ENCODE measurements around the gene PKD2L2. TPM values are rescaled to one million over a fixed set of nuclear protein-coding genes. Genes with fewer than 3 reads are reported as not detected.

Gene PKD2L2
- total and polyA plus RNA-seq, 9 of the 15 experiments (the other 6 are each of a cell fraction or from before 2014, with no cell fraction given) = 0.08 to 0.25 (median 0.11) TPM; not detected in 5

DNA sequence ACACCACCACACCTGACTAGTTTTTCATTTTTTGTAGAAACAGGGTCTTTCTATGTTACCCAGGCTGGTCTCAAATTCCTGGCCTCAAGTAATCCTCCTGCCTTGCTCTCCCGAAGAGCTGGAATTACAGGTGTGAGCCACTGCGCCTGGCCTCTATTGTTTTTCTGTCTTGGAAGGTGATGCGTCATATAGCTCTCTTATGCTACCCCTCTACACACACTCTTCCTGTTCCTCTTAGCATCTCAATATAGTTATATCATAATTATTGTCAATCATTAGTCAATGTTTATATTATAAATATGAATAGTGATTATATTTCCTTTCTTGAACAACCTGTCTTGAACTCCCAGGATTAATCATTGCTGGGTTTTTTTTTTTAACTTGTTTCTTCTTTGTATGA is 7.3 kb downstream of the PKD2L2 start:
- H2AFZ ChIP-seq (ENCODE audit: low read depth, low read length) = peak overlapping the region; percentile 19; the same call in 1 of the 2 replicates
- no TSS peak for BruUV-seq (replicated peaks)
- TF ChIP-seq, protein P1, sequence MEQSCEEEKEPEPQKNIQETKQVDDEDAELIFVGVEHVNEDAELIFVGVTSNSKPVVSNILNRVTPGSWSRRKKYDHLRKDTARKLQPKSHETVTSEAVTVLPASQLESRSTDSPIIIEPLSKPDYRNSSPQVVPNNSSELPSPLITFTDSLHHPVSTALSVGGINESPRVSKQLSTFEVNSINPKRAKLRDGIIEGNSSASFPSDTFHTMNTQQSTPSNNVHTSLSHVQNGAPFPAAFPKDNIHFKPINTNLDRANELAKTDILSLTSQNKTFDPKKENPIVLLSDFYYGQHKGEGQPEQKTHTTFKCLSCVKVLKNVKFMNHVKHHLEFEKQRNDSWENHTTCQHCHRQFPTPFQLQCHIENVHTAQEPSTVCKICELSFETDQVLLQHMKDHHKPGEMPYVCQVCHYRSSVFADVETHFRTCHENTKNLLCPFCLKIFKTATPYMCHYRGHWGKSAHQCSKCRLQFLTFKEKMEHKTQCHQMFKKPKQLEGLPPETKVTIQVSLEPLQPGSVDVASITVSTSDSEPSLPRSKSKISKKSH (CRISPR knock-in tag; IDR thresholded peaks at IDR 0.05) = no peak
- TF ChIP-seq DPF2 (IDR thresholded peaks at IDR 0.05) (no peak), ZNF274 (IDR thresholded peaks at IDR 0.05; ENCODE audit: borderline replicate concordance, low read depth, low read length) (no peak), RBM22 (IDR thresholded peaks at IDR 0.05; ENCODE audit: low read depth, low read length, poor library complexity, severe bottlenecking) (no peak), PML (IDR thresholded peaks at IDR 0.05; ENCODE audit: low read length) (no peak), JUNB (CRISPR knock-in tag; conservative IDR thresholded peaks at IDR 0.05) (no peak), FOS (IDR thresholded peaks at IDR 0.05; ENCODE audit: extremely low read depth, insufficient read length) (no peak), ARID3B (CRISPR knock-in tag; IDR thresholded peaks at IDR 0.05; ENCODE audit: borderline replicate concordance) (no peak), TAL1 (IDR thresholded peaks at IDR 0.05) (no peak), NCOA6 (IDR thresholded peaks at IDR 0.05) (no peak), SMARCE1 (IDR thresholded peaks at IDR 0.05) (no peak), ZBTB7A (IDR thresholded peaks at IDR 0.05; ENCODE audit: borderline replicate concordance, control insufficient read depth, low read depth, low read length) (no peak), NR3C1 (CRISPR knock-in tag; IDR thresholded peaks at IDR 0.05) (no peak), POLR3G (IDR thresholded peaks at IDR 0.05; ENCODE audit: extremely low read depth, insufficient read length, insufficient replicate concordance) (no peak), BCOR (IDR thresholded peaks at IDR 0.05) (no peak)
- TF ChIP-seq, protein P2, sequence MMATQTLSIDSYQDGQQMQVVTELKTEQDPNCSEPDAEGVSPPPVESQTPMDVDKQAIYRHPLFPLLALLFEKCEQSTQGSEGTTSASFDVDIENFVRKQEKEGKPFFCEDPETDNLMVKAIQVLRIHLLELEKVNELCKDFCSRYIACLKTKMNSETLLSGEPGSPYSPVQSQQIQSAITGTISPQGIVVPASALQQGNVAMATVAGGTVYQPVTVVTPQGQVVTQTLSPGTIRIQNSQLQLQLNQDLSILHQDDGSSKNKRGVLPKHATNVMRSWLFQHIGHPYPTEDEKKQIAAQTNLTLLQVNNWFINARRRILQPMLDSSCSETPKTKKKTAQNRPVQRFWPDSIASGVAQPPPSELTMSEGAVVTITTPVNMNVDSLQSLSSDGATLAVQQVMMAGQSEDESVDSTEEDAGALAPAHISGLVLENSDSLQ (IDR thresholded peaks at IDR 0.05) = no peak
- no peaks in the 10 kb centered on the region for H4K20me1 ChIP-seq (replicated peaks; ENCODE audit: control insufficient read depth, insufficient read depth, low read length)
- H3K9me1 ChIP-seq (ENCODE audit: control insufficient read depth, insufficient read depth, low read length) = no peaks in the 10 kb centered on the region
- no peak overlapping the region for H3K4me3 ChIP-seq
- no peak overlapping the region for H3K9ac ChIP-seq (ENCODE audit: insufficient read depth in 1 of 2, low read depth in 2 of 2, low read length in 2 of 2)
- no peaks in the 10 kb centered on the region for H3K9me3 ChIP-seq (replicated peaks; ENCODE audit: control insufficient read depth, insufficient read depth, low read depth, low read length)
- H3K36me3 ChIP-seq (ENCODE audit: control insufficient read depth, insufficient read depth, low read length) = no peaks in the 10 kb centered on the region
- intact Hi-C loops (cut with micrococcal nuclease) (no loop called here), in situ Hi-C loops (cut with MboI) (no loop called here)
- ATAC-seq (no peak), FAIRE-seq (no peak), DNase-seq (ENCODE audit: extremely low read depth in 1 of 4, low spot score in 3 of 4) (no peak)
- WGBS (ENCODE audit: insufficient coverage, low coverage, missing lambda C conversion rate) = 97% methylated on average over 3 of the region's 3 CpGs
- H3K27me3 ChIP-seq (ENCODE audit: control insufficient read depth in 2 of 2, insufficient read depth in 2 of 2, low read length in 2 of 2) = no peaks in the 10 kb centered on the region
- peaks cover 0 to 15% of the 10 kb centered on the region in 2 experiments; a peak in 2 of 5 replicates for H3K4me1 ChIP-seq (replicated peaks in 1 of 2; ENCODE audit: control insufficient read depth in 2 of 2, insufficient read depth in 2 of 2, low read length in 2 of 2)
- CTCF ChIA-PET (ENCODE audit: low intra/inter-chr PET ratio) = no interaction called here
- H3K4me2 ChIP-seq (ENCODE audit: insufficient read depth, low read length) = no peak overlapping the region
- no peaks in the 10 kb centered on the region for H3K79me2 ChIP-seq (ENCODE audit: control insufficient read depth, insufficient read depth, low read length)
- H3K27ac ChIP-seq (ENCODE audit: extremely low read depth, low read depth, low read length) = no peak overlapping the region
- POLR2A ChIA-PET = interaction anchor here (0.6 to 1.5 kb wide), 4 partner anchors 9 to 843 kb away, joined by 3 to 5 read pairs (median 3); no protein-coding TSS in a partner anchor
